GM18861 (cell line): ENCODE results near the gene ULK4.
"Not testable (repeated sequence)": the region's sequence is repeated elsewhere in the genome, so short reads cannot be mapped to it uniquely, and the experiment has no call there.

ENCODE experiments used
- ATAC-seq: cut with Tn5 transposase; IDR thresholded peaks from one replicate; pipeline ENCODE4 v1.9.1; 2021; ENCODE audit not compliant: unreplicated experiment

Gene ULK4

DNA sequence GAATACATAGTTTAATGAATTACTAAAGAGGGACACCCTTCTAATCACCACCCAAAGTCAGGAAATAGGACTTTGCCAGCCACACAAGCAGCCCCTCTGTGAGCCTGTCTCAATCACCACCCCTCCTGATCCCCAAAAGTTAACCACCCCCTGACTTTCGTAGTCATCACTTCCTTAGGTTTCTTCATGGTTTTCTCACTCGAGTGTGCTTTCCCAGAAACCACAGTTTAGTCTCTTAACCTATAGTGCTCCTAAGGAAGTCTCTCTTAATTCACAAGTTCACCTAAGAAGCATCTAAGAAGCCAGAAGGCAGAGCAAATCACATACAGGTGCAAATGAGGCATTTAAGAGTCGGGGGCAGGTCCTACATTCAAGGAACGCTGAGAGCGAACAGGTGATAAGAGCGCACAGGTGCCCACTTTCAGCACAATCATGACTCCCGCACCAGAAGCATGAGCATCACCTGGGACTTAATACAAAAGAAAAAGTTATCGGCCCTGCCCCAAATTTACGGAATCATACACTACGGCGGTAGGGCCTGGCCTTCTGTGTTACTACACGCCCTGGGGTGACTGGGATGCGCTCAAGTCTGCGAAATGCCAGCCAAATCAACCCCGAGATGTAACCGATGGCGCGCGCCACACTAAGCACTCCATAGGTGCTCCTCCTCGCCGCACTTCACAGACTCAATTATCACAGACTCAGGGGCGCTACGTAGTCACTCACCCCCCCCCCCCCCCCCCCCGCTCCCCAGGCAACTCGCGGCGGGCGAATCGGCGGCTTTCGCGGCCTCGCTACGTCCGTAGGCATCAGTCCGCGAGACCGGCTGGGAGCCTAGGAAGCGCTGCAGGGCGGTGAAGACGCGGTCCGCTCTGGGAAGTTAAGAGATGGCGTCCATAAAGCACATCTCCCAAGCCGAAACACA, 815 bp downstream of the ULK4 start:
- ATAC-seq = no peak

DNA sequence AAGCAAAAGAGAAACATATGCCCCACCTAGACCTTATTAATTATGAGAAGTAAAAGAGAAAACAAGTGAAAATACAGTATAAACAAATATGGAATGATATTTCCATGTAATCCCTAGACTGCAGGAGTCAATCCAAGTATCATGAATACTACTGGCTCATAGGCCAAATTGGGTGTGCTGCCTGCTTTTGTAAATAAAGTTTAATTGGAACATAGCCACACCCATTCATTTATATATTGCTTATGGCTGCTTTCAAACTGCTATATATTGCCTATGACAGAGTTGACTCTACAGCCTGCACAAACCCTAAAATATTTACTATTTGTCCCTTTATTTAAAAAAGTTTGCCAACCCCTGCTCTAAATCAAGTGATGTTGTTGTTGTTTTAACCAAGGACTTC, 5.3 kb downstream of the ULK4 start:
- ATAC-seq = no peak

- no peak for ATAC-seq
Measured at GRCh38 chr3:41955192-41955591, 6.7 kb downstream of the ULK4 start.

DNA sequence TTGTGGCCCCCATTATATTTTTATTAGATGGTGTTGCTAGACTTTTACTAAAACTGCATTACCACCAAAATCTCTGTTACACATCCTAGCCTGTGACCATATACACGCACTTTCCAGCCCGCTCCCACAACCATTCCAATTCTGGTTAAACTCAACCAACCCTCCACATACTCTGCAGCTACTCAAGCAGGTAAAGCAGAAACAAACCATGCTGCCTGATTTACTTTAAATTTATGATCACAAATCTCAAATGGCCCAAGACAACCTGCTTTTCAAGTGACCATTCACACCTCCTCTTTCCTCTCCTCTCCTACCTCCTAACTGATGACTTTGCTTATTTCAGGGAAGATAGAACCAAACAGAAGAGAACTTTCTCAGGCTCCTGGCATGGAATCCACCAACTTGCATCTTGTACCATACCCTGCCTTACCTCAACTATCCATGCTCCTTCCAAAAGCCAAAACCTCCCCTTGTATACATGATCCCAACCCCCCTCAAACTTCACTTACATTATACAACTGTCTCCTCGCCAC, 18.5 kb downstream of the ULK4 start:
- no peak for ATAC-seq

DNA sequence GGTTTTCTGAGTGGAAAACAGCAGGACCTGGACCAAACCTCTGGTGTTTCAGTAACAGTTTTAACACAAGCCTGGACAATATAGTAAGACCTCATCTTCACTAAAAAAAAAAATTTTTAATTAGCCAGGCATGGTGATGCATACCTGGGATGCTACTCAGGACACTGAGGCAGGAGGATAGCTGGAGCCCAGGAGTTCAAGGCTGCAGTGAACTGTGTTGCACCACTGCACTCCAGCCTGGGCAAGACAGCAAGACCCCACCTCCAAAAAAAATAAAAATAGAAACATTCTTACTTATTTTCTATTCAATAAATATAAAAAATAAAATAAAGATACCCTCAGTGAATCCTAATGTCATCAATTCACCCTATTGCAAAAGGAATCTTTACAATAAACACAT, 21.5 kb downstream of the ULK4 start:
- ATAC-seq = no peak

DNA sequence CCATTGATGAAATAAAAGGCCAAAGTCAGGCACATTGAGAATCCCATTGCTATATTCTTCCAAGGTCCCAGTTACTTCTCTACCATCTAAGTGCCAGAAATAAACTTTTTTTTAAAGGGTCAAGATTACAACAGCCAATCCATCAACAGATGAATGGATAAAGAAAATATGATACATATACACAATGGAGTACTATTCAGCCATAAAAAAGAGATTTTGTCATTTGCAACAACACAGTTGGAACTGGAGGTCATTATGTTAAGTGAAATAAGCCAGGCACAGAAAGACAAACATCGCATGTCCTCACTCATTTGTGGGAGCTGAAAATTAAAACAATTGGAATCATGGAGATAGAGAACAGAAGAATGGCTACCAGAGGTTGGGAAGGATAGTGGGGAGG, 25.5 kb downstream of the ULK4 start:
- no peak for ATAC-seq

DNA sequence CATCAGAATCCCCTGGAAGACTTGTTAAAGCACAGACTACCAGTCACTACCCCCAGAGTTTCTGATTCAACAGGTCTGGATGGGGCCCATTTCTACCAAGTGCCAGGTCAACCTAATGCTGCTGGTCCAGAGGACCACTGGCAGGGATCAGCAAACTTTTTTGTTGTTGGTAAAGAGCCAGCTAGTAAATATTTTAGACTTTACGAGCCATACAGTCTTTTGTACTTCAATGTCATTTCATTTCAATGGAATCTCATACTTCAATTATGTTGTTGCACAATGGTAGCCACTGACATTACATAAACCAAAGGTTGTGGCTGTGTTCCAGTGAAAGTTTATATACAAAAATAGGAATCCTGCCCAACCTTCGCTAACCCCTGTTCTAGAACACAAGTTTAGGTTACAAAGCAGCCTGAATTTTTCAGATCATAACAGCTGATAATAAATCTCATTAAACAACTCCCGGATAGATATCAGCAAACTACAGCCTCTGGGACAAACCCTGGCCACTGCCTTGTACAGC, 28.7 kb downstream of the ULK4 start:
- ATAC-seq = no peak

DNA sequence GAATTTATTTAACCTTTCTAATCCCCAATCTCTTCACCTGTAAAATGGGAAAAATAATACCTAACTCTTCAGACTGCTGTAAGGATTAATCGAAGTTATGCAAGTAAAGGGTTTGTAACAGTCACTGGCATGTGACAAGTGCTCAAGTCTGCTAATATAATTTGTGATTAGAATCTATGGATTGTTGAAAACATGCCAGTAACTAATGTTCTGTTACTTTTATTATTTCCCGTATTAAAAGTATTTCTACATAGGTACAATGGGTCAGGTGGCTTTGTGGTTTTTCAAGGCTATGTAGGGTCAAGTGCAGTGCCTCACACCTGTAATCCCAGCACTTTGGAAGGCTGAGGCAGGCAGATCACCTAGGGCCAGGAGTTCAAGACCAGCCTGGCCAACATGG, 29.4 kb downstream of the ULK4 start:
- ATAC-seq = no peak

GRCh38 chr3:41920406-41920965, 41.4 kb downstream of the ULK4 start:
- ATAC-seq = no peak

GRCh38 chr3:41915353-41915752, 46.5 kb downstream of the ULK4 start:
- no peak for ATAC-seq

DNA sequence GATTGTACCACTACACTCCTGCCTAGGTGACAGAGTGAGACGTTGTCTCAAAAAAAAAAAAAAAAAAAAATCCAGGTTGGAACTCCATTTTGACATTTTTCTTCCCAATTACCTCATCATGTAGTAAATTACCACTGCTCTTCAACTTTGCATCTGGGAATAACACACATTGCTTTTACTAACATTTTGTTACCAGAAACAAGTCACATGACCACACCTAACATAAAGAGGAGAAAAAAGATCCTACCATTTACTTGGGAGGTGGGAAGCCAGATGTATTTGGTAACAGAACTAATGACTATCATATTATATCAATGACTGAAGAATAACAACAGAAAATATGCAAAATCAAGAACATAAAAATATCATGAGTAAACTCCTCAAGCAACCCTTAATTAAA, 49.6 kb downstream of the ULK4 start:
- no peak for ATAC-seq

GRCh38 chr3:41907330-41908073, 54.4 kb downstream of the ULK4 start:
- no peak for ATAC-seq

- ATAC-seq = no peak
Measured at GRCh38 chr3:41900265-41900664, 61.6 kb downstream of the ULK4 start.

- ATAC-seq = no peak
Measured at GRCh38 chr3:41898631-41899030, 63.3 kb downstream of the ULK4 start.

GRCh38 chr3:41893977-41894376, 67.9 kb downstream of the ULK4 start:
- no peak for ATAC-seq

GRCh38 chr3:41888368-41889076, 73.4 kb downstream of the ULK4 start:
- ATAC-seq = no peak

DNA sequence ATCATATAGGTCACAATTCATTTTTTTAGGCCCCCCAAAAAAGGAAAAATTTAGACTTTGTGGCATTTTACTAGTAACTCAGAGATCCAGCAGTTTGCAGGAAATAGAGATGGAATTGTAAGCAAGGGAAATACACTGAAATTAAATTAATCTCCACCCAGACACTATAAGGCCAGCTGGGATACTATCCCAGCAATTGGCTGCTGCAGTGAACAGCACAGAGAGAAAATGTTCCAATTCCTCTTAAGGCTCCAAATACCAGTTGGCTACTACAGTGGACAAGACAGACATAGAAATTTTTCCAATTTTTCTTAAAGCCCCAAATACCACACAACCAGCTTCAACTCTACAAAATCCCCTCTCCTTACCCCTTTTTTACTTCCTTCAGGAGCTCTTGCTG, 78.9 kb downstream of the ULK4 start:
- no peak for ATAC-seq

- no peak for ATAC-seq
Measured at GRCh38 chr3:41881233-41881821, 80.6 kb downstream of the ULK4 start.

- no peak for ATAC-seq
Measured at GRCh38 chr3:41880387-41880786, 81.5 kb downstream of the ULK4 start.

- ATAC-seq = not testable (repeated sequence)
Measured at GRCh38 chr3:41877741-41878140, 84.2 kb downstream of the ULK4 start.
